HuH-7.5 (cell line): ENCODE data around the gene ARSB.

Experiments
- DNase-seq: peaks from one replicate; pipeline ENCODE4 v3.0.0; 2011; ENCODE audit warnings: low spot score

ARSB gene

DNA sequence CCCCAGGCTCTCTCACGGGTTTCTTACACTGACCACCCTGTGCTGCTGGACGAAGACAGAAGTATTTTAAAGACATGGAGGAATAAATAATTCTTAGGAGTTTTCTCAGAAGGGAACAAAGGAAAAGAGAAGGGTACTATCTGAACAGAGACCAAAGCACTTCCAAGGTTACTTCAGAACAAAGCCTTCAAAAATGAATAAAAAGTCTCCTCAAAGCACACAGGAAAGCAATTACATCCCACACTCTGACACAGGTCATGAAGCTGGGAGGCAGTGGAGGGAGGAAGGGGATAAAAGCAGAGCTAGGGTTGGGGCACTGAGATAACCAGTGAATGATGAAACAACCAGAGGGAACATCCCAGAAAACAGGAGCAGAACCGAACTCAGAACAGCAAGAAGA lies 151.8 kb downstream of the ARSB start:
- no peak for DNase-seq

- no peak for DNase-seq
Observed at GRCh38 chr5:78830528-78831046, 154.5 kb downstream of the ARSB start.

- DNase-seq: no peak
Observed at GRCh38 chr5:78829811-78830527, 155.1 kb downstream of the ARSB start.

GRCh38 chr5:78827725-78828124 lies 157.4 kb downstream of the ARSB start:
- no peak for DNase-seq

- DNase-seq: no peak
Observed at GRCh38 chr5:78824831-78825281, 160.3 kb downstream of the ARSB start.

DNA sequence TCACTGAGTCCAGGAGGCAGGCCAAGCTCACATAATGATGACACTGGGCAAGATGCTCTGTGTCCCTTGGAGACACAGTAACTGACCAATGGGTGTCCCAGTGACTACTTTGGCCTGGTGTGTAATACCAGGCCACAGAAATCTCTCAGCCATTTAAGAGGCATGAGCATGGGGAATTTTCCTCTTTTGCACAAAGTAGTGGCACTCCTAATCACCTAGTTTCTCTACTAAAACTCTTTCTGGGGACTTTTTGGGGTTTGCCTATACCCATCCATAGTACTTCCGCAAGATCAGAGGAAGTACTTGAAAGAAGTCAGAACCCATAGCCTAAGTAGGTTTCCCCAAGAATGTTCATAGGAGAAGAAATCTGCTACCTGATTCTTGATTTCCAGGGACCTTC lies 161.9 kb downstream of the ARSB start:
- DNase-seq: no peak

GRCh38 chr5:78821536-78822021 lies 163.5 kb downstream of the ARSB start:
- DNase-seq: no peak

- no peak for DNase-seq
Observed at GRCh38 chr5:78819707-78820106, 165.4 kb downstream of the ARSB start.

- no peak for DNase-seq
Observed at GRCh38 chr5:78819166-78819565, 165.9 kb downstream of the ARSB start.

DNA sequence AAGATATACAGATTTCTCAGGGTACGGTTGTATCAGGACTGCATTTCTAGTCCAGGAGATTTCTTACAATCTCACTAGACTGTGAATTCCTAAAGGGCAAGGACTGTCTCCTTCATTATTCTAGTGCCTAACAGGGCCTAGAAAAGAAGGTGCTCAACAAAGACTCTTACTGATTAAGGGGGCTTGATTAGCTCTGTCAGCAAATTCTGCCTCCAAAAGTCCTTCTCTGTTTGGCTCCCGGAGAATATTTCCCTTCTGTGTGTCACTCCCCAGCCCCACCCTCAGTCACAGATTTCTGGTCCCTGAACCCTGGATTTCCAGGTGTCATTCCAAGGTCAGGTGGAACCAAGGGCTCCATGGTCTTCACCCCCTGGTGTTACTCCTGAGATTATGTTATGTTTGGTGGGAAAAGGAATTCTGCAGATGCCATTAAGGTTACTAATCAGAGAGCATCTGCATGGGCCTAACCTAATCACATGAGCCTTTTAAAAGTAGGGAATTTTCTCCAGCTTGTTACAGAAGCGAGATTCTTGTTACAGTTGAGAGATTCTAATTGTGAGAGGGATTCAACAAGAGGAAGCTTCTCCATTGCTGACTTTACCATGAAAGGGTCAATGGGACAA lies 168.9 kb downstream of the ARSB start:
- no peak for DNase-seq

DNA sequence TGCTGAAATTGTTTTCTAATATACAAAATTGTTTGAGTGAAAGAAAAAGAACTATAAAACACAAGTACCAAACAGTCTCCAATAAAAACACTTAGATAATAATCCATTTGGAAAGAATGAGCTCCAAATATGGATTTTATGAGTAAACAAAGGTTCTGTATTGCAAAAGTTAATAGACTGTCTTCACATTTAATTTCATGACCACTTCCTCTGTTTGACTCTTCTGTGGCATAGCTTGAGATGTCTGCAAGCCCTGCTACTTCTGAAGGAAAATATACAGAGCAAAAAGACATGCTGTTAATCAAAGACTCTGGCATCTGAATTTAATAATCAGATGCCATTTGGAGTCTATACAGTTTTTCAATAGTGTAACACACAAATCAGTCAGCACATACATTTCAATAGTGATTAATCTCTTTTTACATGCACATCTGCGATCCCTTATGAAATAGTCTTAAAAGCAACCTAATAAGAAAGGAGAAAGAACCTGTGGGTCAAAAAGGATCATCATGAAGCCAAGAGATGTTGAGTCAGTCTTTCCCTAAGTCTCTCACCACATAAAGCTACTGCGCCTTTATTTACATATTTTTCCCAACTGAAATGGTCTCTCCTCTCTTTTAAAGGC lies 171.1 kb downstream of the ARSB start:
- DNase-seq: no peak

- no peak for DNase-seq
Observed at GRCh38 chr5:78813286-78813685, 171.8 kb downstream of the ARSB start.

GRCh38 chr5:78811866-78812265 lies 173.2 kb downstream of the ARSB start:
- DNase-seq: no peak

DNA sequence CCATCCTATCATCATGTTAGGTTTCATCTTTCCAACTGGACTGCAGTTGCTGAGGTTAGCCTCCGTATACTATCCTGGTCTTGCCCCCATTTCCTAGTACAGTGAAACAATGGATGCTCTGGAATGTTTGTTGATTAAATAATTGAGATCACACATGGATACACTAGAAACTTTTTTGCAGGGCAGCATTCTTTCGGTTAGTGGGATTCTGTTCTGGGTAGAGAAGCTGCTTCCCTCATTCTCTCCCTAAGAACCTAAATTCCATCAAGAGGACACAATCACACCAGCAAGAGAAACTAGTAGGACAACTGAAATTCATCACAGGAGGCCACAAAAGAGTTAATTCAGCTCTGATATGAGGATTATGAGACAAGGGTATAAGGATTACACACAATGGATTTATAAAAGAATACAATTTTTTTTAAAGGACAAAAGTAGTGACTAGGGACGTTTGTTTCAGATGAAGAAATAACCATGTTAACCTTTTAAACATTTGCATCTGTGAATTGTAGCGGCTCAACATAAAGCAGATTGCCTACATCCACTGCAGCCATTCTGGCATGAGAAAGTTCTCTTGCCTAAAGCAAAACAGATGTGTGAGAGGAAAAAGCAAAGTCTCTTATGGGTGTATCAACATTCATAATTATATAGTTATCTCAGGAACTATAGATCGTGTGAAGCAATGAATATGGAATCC lies 173.8 kb downstream of the ARSB start:
- no peak for DNase-seq

- no peak for DNase-seq
Observed at GRCh38 chr5:78810098-78810920, 174.8 kb downstream of the ARSB start.

GRCh38 chr5:78809444-78809843 lies 175.7 kb downstream of the ARSB start:
- DNase-seq: no peak

- DNase-seq: no peak
Observed at GRCh38 chr5:78808818-78809217, 176.3 kb downstream of the ARSB start.

DNA sequence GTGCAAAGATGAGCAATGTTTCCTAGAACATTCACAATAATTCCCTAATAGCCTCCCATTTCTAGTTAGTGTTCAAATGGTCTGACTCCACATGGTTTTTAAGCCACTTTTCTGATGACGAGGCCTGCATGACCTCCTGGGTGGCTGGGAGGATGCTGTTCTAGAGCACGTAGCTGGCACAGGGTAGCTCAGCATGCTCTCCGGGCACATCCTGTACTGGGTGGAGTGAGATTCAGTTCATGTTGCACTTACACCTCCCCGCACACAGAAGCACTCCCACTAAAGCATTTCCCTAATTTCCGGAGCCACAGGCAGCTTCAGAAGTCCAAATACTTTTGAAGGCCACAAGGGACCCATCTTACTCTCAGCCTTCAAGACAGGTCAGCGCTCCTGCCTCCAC lies 176.7 kb downstream of the ARSB start:
- DNase-seq: no peak

DNA sequence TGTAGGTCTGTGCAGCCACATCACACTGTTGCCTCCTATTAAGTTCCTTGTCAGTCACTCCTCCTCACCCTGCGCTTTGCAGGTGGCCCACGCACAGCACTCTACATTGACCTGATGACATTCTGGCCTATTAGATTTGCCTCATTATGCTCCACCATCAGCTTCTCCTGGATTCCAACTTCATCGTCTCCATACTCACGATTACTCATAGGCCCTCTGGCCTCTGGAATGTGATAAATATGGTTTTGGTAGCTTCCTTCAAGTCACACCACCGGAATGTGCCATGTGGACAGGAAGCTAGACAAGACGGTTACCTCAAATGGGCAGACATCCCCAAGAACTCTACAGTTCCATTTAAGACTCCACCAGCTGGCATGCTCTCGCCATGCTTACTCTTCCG lies 178.6 kb downstream of the ARSB start:
- no peak for DNase-seq

GRCh38 chr5:78805474-78806124 lies 179.5 kb downstream of the ARSB start:
- no peak for DNase-seq

DNA sequence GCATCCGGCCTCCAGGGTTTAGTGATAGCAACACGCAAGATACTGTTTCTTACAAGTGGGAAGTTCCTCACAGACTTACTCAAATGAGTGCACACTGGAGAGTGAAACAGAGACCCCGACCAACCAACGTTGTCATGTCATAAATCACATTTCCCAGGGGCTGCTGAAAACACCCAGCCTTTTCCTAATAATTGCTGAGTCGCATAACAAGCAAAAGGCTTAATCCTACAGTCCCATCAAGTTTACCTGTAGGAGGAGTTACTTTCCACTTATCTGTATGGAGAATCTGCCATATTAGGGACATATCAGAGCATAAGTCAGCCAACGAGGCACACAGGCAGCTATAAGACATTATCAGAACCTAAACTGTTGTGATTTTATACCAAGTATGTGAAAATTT lies 180.1 kb downstream of the ARSB start:
- DNase-seq: no peak
